ENCODE data around the gene B9D2.

GRCh38 chr19:41351339-41352245, 12.4 kb downstream of the B9D2 start:
- TF ChIP-seq, protein P1, sequence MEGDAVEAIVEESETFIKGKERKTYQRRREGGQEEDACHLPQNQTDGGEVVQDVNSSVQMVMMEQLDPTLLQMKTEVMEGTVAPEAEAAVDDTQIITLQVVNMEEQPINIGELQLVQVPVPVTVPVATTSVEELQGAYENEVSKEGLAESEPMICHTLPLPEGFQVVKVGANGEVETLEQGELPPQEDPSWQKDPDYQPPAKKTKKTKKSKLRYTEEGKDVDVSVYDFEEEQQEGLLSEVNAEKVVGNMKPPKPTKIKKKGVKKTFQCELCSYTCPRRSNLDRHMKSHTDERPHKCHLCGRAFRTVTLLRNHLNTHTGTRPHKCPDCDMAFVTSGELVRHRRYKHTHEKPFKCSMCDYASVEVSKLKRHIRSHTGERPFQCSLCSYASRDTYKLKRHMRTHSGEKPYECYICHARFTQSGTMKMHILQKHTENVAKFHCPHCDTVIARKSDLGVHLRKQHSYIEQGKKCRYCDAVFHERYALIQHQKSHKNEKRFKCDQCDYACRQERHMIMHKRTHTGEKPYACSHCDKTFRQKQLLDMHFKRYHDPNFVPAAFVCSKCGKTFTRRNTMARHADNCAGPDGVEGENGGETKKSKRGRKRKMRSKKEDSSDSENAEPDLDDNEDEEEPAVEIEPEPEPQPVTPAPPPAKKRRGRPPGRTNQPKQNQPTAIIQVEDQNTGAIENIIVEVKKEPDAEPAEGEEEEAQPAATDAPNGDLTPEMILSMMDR (IDR thresholded peaks at IDR 0.05), result no peak
- TF ChIP-seq POLR2A (IDR thresholded peaks at IDR 0.05), result no peak
